ENCODE measurements around the gene VWC2L.

Gene VWC2L

DNA sequence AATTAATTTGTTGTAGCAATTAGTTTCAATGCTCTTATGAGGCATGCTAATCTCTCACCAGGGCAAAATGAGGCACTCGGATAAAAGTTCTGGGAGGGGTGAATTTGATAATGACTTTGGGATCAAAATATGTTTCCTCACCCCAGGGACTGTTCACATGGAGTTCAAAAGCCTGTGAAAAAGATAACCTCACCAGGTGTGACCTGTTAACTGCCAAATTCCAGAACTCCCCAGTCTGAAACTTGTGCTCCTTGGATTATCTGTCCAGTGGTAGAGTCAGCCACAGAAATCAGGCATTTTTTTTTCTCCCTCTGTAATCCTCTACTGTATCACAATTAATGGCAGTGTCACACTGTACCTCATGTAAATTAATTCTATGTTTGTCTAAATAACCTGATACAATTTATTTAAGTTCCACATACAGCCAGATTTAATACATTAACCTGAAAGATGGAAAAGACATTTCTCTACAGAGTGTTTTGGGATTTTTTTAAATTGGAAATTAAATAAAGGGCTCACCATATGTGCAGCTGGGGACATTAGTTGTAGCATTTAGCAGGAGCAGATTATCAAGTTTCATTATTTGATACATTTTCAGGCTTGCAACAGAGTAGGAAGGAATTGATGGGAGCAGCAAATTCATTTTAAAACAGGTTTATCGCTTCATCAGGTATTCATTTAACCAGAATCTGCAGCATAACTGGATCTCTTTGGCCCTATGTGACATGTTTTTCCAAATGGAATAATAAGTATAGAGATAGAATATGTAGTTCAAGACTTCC lies 191.2 kb downstream of the VWC2L start:
- no peak for DNase-seq

DNA sequence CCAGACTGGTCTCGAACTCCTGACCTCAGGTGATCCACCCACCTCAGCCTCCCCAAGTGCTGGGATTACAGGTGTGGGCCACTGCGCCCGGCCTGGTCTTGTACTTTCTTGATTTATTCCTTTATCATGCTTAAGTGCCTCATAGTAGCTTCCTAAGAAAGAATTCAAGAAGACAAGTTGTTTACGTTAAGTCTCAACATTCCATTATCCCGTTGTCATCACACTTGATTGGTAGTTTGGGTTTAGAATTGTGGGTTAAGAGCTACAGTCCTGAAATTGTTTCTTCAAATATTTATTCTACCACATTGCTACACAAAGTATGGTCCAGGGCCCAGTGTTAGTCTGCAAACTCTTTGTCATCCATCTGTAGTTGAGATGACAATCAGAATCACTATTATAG lies 194.0 kb downstream of the VWC2L start:
- DNase-seq, result no peak

DNA sequence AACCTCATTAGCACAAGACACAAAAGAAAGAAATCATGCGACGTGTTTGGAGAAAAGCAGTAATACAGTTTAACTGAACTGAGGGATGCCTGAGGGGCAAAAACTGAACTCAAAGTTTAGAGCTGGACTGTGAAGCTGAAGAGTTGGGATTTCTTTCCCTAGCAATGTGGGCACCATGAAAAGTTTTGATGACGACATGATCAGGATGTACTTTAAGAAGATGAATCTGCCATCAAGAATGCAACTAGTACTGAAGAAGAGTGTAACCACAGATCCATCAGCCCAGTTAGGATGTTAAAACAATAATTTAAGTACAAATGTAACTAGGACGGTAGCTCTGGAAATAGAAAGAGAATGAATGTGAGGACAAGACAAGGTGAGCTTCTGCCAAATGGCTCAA lies 196.2 kb downstream of the VWC2L start:
- no peak for DNase-seq

DNA sequence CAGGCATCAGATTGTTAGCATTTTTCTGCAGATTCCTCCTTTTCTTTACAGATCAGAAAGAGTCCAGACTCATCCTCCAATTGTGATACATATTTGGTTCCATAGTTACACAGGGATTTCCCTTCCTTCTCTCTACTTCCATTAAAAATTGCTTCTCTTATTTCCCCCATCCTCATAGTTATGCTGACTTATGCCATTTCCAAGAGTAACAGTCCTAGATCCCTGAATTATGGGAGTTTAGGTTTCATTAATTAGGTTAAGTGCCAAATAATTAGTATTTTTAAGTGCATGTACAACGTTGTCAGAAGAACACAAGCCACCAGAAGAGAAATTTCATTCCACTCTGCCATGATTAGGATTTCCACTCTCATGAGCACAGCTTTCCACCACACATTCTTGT lies 200.2 kb downstream of the VWC2L start:
- no peak for DNase-seq

DNA sequence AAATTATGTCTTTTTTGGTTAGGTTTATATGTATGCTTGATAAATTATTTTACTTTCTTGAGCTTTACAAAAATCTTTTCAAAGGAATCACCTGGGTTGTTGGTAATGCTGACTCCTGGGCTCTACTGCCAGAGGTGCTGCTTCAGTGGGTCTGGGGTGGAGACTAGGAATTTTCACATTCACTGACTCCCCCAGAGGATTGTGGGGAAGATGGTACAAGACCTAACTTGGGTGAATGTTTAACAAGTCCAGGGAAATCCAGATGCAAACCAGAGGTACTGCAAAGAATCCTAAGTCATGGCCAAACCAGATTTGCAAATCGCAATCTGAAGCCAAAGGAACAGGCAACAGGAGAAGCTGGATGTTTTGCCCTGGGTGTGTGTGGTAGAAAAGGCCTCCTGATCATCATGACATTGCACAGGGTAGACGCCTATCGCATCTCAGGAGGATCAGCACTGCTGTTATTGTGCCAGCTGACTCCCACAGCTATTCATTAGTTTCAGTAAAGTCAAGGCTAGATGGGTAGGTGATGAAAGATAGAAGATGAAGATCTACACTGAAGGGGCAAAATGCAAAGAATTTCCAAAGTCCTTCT lies 213.4 kb downstream of the VWC2L start:
- no peak for DNase-seq

DNA sequence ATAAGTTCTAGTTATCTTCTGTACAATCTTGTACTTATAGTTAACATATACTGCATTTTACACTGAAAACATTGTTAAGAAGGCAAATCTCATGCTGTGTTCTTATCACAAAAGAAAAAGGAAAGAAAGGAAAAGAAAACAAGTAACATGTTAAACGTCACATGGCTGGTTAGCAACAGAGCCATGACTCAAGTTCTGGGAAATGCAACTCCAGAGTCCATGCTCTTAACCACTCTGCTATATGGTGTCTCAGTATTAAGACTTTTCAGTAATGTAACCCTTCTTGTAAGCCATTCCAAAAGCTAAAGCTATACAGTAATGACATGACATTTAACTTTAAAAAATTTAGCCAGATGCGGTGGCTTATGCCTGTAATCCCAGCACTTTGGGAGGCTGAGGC lies 217.2 kb downstream of the VWC2L start:
- DNase-seq, result no peak
